ENCODE results near the gene TCF15. TPM values are rescaled to one million over a fixed set of nuclear protein-coding genes. Genes with fewer than 3 reads are reported as not detected.

The TCF15 gene
- total and polyA plus RNA-seq, 2 of the 13 experiments (the other 11 are each of a cell fraction or from before 2014, with no cell fraction given): not detected

- TF ChIP-seq ZNF879 (CRISPR knock-in tag; IDR thresholded peaks at IDR 0.05) (0 out of 2 replicates have a peak, but pooled peaks have one; percentile 84), FOXO4 (CRISPR knock-in tag; conservative IDR thresholded peaks at IDR 0.05) (0 out of 2 replicates have a peak, but pooled peaks have one; percentile 80), CBFB (CRISPR knock-in tag; IDR thresholded peaks at IDR 0.05) (no peak), FOXK2 (IDR thresholded peaks at IDR 0.05) (no peak), ZBTB38 (CRISPR knock-in tag; IDR thresholded peaks at IDR 0.05) (no peak), ZNF672 (CRISPR knock-in tag; IDR thresholded peaks at IDR 0.05) (no peak), NBN (conservative IDR thresholded peaks at IDR 0.05) (no peak), ZNF660 (CRISPR knock-in tag; IDR thresholded peaks at IDR 0.05; ENCODE audit: borderline replicate concordance, low read depth) (no peak; the same call in 1 of the 2 replicates), FIP1L1 (IDR thresholded peaks at IDR 0.05; ENCODE audit: borderline replicate concordance, insufficient read depth, low read depth, low read length) (0 out of 2 replicates have a peak, but pooled peaks have one; percentile 65), ZNF230 (CRISPR knock-in tag; IDR thresholded peaks at IDR 0.05) (no peak), MAF1 (CRISPR knock-in tag; IDR thresholded peaks at IDR 0.05; ENCODE audit: borderline replicate concordance) (no peak), NFIB (CRISPR knock-in tag; IDR thresholded peaks at IDR 0.05; ENCODE audit: borderline replicate concordance) (no peak), ZKSCAN8 (CRISPR knock-in tag; IDR thresholded peaks at IDR 0.05; ENCODE audit: borderline replicate concordance) (no peak; the same call in 1 of the 2 replicates), ZKSCAN5 (CRISPR knock-in tag; IDR thresholded peaks at IDR 0.05) (no peak), NCOA2 (CRISPR knock-in tag; IDR thresholded peaks at IDR 0.05) (no peak)
- TF ChIP-seq, protein P1, sequence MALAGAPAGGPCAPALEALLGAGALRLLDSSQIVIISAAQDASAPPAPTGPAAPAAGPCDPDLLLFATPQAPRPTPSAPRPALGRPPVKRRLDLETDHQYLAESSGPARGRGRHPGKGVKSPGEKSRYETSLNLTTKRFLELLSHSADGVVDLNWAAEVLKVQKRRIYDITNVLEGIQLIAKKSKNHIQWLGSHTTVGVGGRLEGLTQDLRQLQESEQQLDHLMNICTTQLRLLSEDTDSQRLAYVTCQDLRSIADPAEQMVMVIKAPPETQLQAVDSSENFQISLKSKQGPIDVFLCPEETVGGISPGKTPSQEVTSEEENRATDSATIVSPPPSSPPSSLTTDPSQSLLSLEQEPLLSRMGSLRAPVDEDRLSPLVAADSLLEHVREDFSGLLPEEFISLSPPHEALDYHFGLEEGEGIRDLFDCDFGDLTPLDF (CRISPR knock-in tag; IDR thresholded peaks at IDR 0.05): no peak
- TF ChIP-seq, protein P2, sequence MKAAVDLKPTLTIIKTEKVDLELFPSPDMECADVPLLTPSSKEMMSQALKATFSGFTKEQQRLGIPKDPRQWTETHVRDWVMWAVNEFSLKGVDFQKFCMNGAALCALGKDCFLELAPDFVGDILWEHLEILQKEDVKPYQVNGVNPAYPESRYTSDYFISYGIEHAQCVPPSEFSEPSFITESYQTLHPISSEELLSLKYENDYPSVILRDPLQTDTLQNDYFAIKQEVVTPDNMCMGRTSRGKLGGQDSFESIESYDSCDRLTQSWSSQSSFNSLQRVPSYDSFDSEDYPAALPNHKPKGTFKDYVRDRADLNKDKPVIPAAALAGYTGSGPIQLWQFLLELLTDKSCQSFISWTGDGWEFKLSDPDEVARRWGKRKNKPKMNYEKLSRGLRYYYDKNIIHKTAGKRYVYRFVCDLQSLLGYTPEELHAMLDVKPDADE (CRISPR knock-in tag; IDR thresholded peaks at IDR 0.05): no peak
- TF ChIP-seq, protein P3, sequence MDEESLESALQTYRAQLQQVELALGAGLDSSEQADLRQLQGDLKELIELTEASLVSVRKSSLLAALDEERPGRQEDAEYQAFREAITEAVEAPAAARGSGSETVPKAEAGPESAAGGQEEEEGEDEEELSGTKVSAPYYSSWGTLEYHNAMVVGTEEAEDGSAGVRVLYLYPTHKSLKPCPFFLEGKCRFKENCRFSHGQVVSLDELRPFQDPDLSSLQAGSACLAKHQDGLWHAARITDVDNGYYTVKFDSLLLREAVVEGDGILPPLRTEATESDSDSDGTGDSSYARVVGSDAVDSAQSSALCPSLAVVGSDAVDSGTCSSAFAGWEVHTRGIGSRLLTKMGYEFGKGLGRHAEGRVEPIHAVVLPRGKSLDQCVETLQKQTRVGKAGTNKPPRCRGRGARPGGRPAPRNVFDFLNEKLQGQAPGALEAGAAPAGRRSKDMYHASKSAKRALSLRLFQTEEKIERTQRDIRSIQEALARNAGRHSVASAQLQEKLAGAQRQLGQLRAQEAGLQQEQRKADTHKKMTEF (CRISPR knock-in tag; IDR thresholded peaks at IDR 0.05): peak; percentile 54
- TF ChIP-seq, protein P4, sequence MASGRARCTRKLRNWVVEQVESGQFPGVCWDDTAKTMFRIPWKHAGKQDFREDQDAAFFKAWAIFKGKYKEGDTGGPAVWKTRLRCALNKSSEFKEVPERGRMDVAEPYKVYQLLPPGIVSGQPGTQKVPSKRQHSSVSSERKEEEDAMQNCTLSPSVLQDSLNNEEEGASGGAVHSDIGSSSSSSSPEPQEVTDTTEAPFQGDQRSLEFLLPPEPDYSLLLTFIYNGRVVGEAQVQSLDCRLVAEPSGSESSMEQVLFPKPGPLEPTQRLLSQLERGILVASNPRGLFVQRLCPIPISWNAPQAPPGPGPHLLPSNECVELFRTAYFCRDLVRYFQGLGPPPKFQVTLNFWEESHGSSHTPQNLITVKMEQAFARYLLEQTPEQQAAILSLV (CRISPR knock-in tag; IDR thresholded peaks at IDR 0.05; ENCODE audit: borderline replicate concordance): no peak; the same call in none of the 2 replicates
Observed at GRCh38 chr20:653590-654416, 43.7 kb upstream of the TCF15 start (continued).

All from HepG2 (cell line).